Left lung (tissue), 10 donors: ENCODE data around the gene STK24. TPM values are rescaled to one million over a fixed set of nuclear protein-coding genes. Genes with fewer than 3 reads are reported as not detected.

ENCODE experiments used
- ATAC-seq: fragments of 200-7000 bp; cut with Tn5 transposase; one replicate; pipeline ENCODE4 v1.9.1; 2020; ENCODE audit warnings: moderate library complexity
- DNase-seq, 4 donors: peaks; one replicate each; pipeline ENCODE4 v3.0.0-alpha.2; 2013 to 2020
- H3K27ac ChIP-seq, 2 donors: fragments of 200-600 bp; sonication (generic) in 1 of 2; one replicate each; pipeline versions ENCODE4 v1.5.0 to v1.8.0; 2020 to 2021
- H3K27me3 ChIP-seq, 2 donors: fragments of 200-600 bp; sonication (generic) in 1 of 2; one replicate each; pipeline versions ENCODE4 v1.5.0 to v1.8.0; 2020 to 2021
- H3K36me3 ChIP-seq, 2 donors: fragments of 200-600 bp; sonication (generic) in 1 of 2; one replicate each; pipeline versions ENCODE4 v1.5.0 to v1.8.0; 2020 to 2021
- H3K4me1 ChIP-seq, 2 donors: fragments of 200-600 bp; one replicate each; pipeline ENCODE4 v1.8.0; 2021
- H3K4me3 ChIP-seq, 2 donors: fragments of 200-600 bp; sonication (generic) in 1 of 2; one replicate each; pipeline versions ENCODE4 v1.5.0 to v1.8.0; 2020 to 2021; ENCODE audit warnings: mild to moderate bottlenecking in 1 of 2
- H3K9me3 ChIP-seq, 2 donors: fragments of 200-600 bp; sonication (generic) in 1 of 2; one replicate each; pipeline versions ENCODE4 v1.5.0 to v1.8.0; 2020 to 2021
- CTCF ChIP-seq, 2 donors: fragments of 200-600 bp; sonication (generic) in 1 of 2; IDR thresholded peaks; one replicate each; pipeline versions ENCODE4 v1.5.0 to v1.8.0; 2021; ENCODE audit warnings: antibody characterized with exemption in 2 of 2
- intact Hi-C, 2 donors: fragments of 100-400 bp; cut with DNase I; formaldehyde crosslinking; loops; one replicate each; pipeline versions ENCODE4 v1.11.2 to v1.14.2; 2022
- polyA plus RNA-seq, 6 donors: library from polyadenylated mRNA; unstranded; fragments of 120-200 nt; gene quantifications; one replicate each; pipeline ENCODE4 v1.2.1, GENCODE V29; 2013; ENCODE audit not compliant: insufficient read length in 6 of 6
- total RNA-seq, 2 donors: library from RNA; stranded (reverse); fragmentation: NEBNext Ultra II Directional; extraction: Animal tissue kit (Norgen Biotek cat#: 25700); gene quantifications; one replicate each; pipeline ENCODE4 v1.2.1, GENCODE V29; 2021
- donor health status: DM: no; HTN: yes; CAD: no.
- donor health status: DM: no; HTN: no; CAD: no.

Gene STK24
- total and polyA plus RNA-seq, 8 donors = 65.6 to 84.0 (median 75.0) TPM

- Histone ChIP-seq H3K9me3 (no peaks in the 10 kb centered on the region), H3K4me1 (peaks cover 0 to 10% of the 10 kb centered on the region in 2 donors), H3K27ac (no peak overlapping the region), H3K27me3 (no peaks in the 10 kb centered on the region), H3K36me3 (peaks cover 0 to 65% of the 10 kb centered on the region in 2 donors), H3K4me3 (no peak overlapping the region)
- intact Hi-C loops = loop anchor here in 1 of 2 donors (5.0 kb wide), 1 partner anchor 204 kb away; no protein-coding TSS in a partner anchor
- TF ChIP-seq CTCF (IDR thresholded peaks at IDR 0.05) = peak in 1 of 2 donors; percentile 25
- ATAC-seq = peak; percentile 5
- DNase-seq = peak in 1 of 4 donors; percentile 44
These were observed 128.8 kb downstream of the STK24 start for GRCh38 chr13:98447881-98448641.

GRCh38 chr13:98447130-98447529, 129.8 kb downstream of the STK24 start:
- DNase-seq (no peak), ATAC-seq (no peak)
- TF ChIP-seq CTCF (IDR thresholded peaks at IDR 0.05) = no peak
- Histone ChIP-seq H3K9me3 (no peaks in the 10 kb centered on the region), H3K4me3 (no peak overlapping the region), H3K27me3 (no peaks in the 10 kb centered on the region), H3K27ac (no peak overlapping the region), H3K4me1 (peaks cover 0 to 10% of the 10 kb centered on the region in 2 donors), H3K36me3 (peaks cover 0 to 63% of the 10 kb centered on the region in 2 donors)
- intact Hi-C loops = loop anchor here in 1 of 2 donors (5.0 kb wide), 1 partner anchor 205 kb away; no protein-coding TSS in a partner anchor

GRCh38 chr13:98446234-98446621, 130.7 kb downstream of the STK24 start:
- intact Hi-C loops = loop anchor here in 1 of 2 donors (5.0 kb wide), 1 partner anchor 206 kb away; no protein-coding TSS in a partner anchor
- TF ChIP-seq CTCF (IDR thresholded peaks at IDR 0.05) = no peak

GRCh38 chr13:98445340-98446233, 131.3 kb downstream of the STK24 start:
- DNase-seq (peak; percentile 46 to 90 (median 61)), ATAC-seq (peak; percentile 92)
- Histone ChIP-seq H3K27me3 (no peaks in the 10 kb centered on the region), H3K27ac (peak overlapping the region in 1 of 2 donors; percentile 50), H3K36me3 (peaks cover 0 to 64% of the 10 kb centered on the region in 2 donors), H3K4me1 (peaks cover 0 to 10% of the 10 kb centered on the region in 2 donors), H3K9me3 (no peaks in the 10 kb centered on the region), H3K4me3 (no peak overlapping the region)
- peak; percentile 97 to 99 for TF ChIP-seq CTCF (IDR thresholded peaks at IDR 0.05)
- intact Hi-C loops = loop anchor here in 1 of 2 donors (5.0 kb wide), 1 partner anchor 207 kb away; no protein-coding TSS in a partner anchor

More at GRCh38 chr13:98446234-98446621, 130.7 kb downstream of the STK24 start:
- H3K36me3 ChIP-seq = peaks cover 0 to 61% of the 10 kb centered on the region in 2 donors
- H3K4me1 ChIP-seq = peaks cover 0 to 10% of the 10 kb centered on the region in 2 donors
- DNase-seq = no peak
- H3K27ac ChIP-seq = peak overlapping the region in 1 of 2 donors; percentile 50
- no peaks in the 10 kb centered on the region for H3K9me3 ChIP-seq
- H3K27me3 ChIP-seq = no peaks in the 10 kb centered on the region
- no peak overlapping the region for H3K4me3 ChIP-seq
- ATAC-seq = no peak
